ENCODE measurements around the gene UBN2. TPM values are rescaled to one million over a fixed set of nuclear protein-coding genes. Genes with fewer than 3 reads are reported as not detected.

Gene UBN2
- 21.0 and 21.9 TPM in 2 replicates for total RNA-seq
- long read RNA-seq, partial matches to known transcripts, result 0 of 1 reads
- long read RNA-seq, other reads (novel, unspliced or antisense), result 1 of 1 reads

GRCh38 chr7:139230774-139231512 is at the start of gene UBN2:
UBN2 (plus strand) TSS chr7:139231237; CDS start chr7:139231485, 248 bp downstream.
- Mint-ChIP-seq H3K9me3 (ENCODE audit: unreplicated experiment) (no peaks in the 10 kb centered on the region), H3K27me3 (ENCODE audit: unreplicated experiment) (peaks cover 14% of the 10 kb centered on the region), H3K36me3 (ENCODE audit: unreplicated experiment) (peaks cover 2% of the 10 kb centered on the region), H3K4me1 (ENCODE audit: unreplicated experiment) (peaks cover 32% of the 10 kb centered on the region), H3K4me3 (ENCODE audit: unreplicated experiment) (peak within 1 kb of the TSS; percentile 100), H3K27ac (ENCODE audit: unreplicated experiment) (peak within 1 kb of the TSS; percentile 99)
- DNase-seq (ENCODE audit: extremely low spot score, unreplicated experiment), result peak; percentile 99
- TF ChIP-seq, protein P1, sequence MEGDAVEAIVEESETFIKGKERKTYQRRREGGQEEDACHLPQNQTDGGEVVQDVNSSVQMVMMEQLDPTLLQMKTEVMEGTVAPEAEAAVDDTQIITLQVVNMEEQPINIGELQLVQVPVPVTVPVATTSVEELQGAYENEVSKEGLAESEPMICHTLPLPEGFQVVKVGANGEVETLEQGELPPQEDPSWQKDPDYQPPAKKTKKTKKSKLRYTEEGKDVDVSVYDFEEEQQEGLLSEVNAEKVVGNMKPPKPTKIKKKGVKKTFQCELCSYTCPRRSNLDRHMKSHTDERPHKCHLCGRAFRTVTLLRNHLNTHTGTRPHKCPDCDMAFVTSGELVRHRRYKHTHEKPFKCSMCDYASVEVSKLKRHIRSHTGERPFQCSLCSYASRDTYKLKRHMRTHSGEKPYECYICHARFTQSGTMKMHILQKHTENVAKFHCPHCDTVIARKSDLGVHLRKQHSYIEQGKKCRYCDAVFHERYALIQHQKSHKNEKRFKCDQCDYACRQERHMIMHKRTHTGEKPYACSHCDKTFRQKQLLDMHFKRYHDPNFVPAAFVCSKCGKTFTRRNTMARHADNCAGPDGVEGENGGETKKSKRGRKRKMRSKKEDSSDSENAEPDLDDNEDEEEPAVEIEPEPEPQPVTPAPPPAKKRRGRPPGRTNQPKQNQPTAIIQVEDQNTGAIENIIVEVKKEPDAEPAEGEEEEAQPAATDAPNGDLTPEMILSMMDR (IDR thresholded peaks at IDR 0.05), result no peak

DNA sequence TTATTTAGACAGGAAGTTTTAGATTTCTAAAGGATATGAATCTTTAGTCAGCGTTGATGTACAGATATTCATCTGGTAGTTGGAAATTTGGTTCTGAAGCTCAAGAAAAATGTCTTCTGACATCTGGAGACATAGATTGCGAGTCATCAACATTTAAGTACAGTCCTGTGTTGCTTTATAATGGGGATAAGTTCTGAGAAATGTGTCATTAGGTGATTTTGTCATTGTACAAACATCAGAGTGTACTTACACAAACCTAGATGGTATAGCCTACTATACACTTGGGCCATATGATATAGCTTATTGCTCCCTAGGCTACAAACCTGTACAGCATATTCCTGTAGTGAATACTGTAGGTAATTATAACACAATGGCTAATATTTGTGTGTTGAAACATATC is 49.6 kb upstream of the UBN2 start:
- TF ChIP-seq, protein P1 (IDR thresholded peaks at IDR 0.05), result no peak
- no peak overlapping the region for H3K27ac Mint-ChIP-seq (ENCODE audit: unreplicated experiment)
- H3K36me3 Mint-ChIP-seq (ENCODE audit: unreplicated experiment), result peaks cover 32% of the 10 kb centered on the region
- H3K4me1 Mint-ChIP-seq (ENCODE audit: unreplicated experiment), result peaks cover 16% of the 10 kb centered on the region
- no peak for DNase-seq (ENCODE audit: extremely low spot score, unreplicated experiment)
- no peaks in the 10 kb centered on the region for H3K9me3 Mint-ChIP-seq (ENCODE audit: unreplicated experiment)
- H3K4me3 Mint-ChIP-seq (ENCODE audit: unreplicated experiment), result no peak overlapping the region
- no peaks in the 10 kb centered on the region for H3K27me3 Mint-ChIP-seq (ENCODE audit: unreplicated experiment)

DNA sequence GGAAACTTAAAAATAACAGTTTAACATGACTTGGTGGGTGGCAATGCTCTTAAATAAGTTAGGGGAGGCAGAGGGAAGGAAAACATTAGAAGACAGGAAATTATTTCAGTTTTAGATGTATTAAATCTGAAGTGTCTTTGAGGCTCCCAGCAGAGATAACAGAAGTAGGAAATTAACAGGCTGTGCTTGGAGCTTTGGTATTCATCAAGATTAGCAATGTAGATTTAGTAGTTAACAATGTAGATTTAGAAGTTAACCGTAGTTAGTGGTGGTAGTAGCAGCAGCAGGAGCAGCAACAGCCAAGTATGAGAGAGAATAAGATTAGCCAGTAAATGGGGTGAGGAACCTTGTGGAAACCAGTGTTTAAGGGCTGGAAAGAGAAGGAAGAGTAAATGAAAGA is 48.7 kb upstream of the UBN2 start:
- TF ChIP-seq, protein P1 (IDR thresholded peaks at IDR 0.05), result no peak
- Mint-ChIP-seq H3K4me3 (ENCODE audit: unreplicated experiment) (no peak overlapping the region), H3K27me3 (ENCODE audit: unreplicated experiment) (no peaks in the 10 kb centered on the region), H3K4me1 (ENCODE audit: unreplicated experiment) (peaks cover 16% of the 10 kb centered on the region), H3K9me3 (ENCODE audit: unreplicated experiment) (no peaks in the 10 kb centered on the region), H3K36me3 (ENCODE audit: unreplicated experiment) (peaks cover 32% of the 10 kb centered on the region), H3K27ac (ENCODE audit: unreplicated experiment) (no peak overlapping the region)
- DNase-seq (ENCODE audit: extremely low spot score, unreplicated experiment), result no peak

DNA sequence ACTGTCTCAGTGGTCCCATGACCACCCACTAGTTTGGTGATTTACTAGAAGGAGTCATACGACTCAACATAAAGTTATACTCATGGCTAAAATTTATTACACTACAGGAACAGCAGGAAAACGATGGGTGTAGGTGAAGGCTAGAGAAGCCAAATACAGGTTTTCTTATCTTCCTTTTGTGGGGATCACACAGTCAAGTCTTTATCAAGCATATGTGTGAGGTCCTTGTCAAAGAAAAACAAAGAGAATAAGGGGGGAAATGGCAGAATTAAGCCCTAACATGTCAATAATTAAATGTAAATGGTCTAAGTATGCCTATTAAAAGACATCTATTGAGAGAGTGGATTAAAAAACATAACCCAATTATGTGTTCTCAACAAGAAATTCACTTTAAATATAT is 47.8 kb upstream of the UBN2 start:
- Mint-ChIP-seq H3K4me1 (ENCODE audit: unreplicated experiment) (peaks cover 16% of the 10 kb centered on the region), H3K9me3 (ENCODE audit: unreplicated experiment) (no peaks in the 10 kb centered on the region), H3K4me3 (ENCODE audit: unreplicated experiment) (no peak overlapping the region), H3K27ac (ENCODE audit: unreplicated experiment) (no peak overlapping the region), H3K27me3 (ENCODE audit: unreplicated experiment) (no peaks in the 10 kb centered on the region), H3K36me3 (ENCODE audit: unreplicated experiment) (peaks cover 32% of the 10 kb centered on the region)
- DNase-seq (ENCODE audit: extremely low spot score, unreplicated experiment), result no peak
- TF ChIP-seq, protein P1 (IDR thresholded peaks at IDR 0.05), result no peak

DNA sequence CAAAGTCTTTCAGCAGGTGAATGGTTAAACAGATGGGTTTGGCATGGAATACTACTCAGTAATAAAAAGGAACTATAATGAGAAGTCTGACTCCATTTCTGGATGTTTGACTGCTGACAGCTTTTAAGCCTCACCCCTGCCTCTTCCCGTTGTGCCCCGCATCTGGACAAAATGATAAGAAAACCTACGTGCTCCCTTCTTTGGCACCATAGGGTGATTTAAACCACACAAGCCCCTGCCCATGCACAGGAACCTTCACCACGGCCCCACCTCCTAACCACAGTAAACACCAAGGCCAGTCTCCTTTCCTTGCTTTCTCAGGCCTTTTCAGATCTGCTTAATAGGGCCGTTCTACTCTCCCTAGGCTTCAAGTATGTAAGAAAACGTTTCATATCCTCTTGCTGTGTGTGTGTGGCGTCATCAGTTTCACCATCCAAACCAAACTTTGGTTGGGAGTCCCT is 47.1 kb upstream of the UBN2 start:
- H3K27ac Mint-ChIP-seq (ENCODE audit: unreplicated experiment), result no peak overlapping the region
- H3K27me3 Mint-ChIP-seq (ENCODE audit: unreplicated experiment), result no peaks in the 10 kb centered on the region
- TF ChIP-seq, protein P1 (IDR thresholded peaks at IDR 0.05), result no peak
- no peak overlapping the region for H3K4me3 Mint-ChIP-seq (ENCODE audit: unreplicated experiment)
- H3K36me3 Mint-ChIP-seq (ENCODE audit: unreplicated experiment), result peaks cover 32% of the 10 kb centered on the region
- H3K4me1 Mint-ChIP-seq (ENCODE audit: unreplicated experiment), result peaks cover 16% of the 10 kb centered on the region
- DNase-seq (ENCODE audit: extremely low spot score, unreplicated experiment), result no peak
- no peaks in the 10 kb centered on the region for H3K9me3 Mint-ChIP-seq (ENCODE audit: unreplicated experiment)
